Spleen (tissue), 7 donors: ENCODE data around the gene EID3.

Experiments
- POLR2A ChIP-seq, 3 donors: fragments of 450-650 bp; IDR thresholded peaks; one replicate each; pipeline ENCODE4 v1.5.1; 2017; ENCODE audit warnings: antibody characterized with exemption in 3 of 3, mild to moderate bottlenecking in 1 of 3
- TF ChIP-seq, protein P1 (sequence below), 11 experiments: fragments of 200-600 bp in 7 of 11; fragments of 450-650 bp in 4 of 11; sonication (generic) in 4 of 11; IDR thresholded peaks in 8 of 11; conservative IDR thresholded peaks in 3 of 11; 1 replicate in 7 of 11; 2 replicates in 4 of 11; pipeline versions ENCODE4 v1.4.0 to v1.8.0; 2016 to 2021; ENCODE audit warnings: antibody characterized with exemption in 11 of 11, inconsistent platforms in 4 of 11, mild to moderate bottlenecking in 1 of 11
- donor health status: DM: no; HTN: no; CAD: no; lungs with moderate emphysema.
- donor health status: DM: no; HTN: no; CAD: no.
- donor health status: DM: no; HTN: no; CAD: no.

DNA sequence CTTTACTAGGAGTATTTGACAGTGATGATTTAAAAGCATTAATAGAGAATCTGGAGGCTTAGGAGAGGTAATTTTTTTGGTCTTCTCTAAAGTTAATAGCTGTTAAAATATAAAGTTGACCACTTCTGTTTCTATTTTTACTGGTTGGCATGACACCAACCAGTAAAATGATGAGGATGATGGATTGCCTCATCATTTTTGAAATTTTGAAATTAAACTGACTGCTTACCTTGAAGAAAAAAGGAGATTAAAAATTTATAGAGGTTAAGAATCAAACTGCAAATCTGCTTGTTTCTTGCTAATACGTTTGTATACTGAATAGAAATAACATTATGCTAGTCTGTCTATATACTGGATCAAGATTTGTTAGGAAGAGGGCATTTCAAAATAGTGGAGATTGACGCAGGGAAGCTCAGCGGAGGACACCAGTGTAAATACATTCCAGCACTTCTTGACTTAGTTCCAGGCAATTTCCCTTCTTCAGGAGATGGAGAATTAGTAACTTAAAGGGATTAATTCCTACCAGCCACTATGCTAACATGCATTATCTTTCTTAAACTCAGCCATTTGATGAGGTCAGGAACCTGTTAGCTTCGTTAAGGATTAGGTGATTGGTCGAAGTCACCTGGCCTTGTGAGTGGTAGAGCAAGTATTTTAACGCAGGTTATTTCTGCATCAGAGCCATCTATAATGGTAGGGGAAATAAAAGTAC, 3.6 kb downstream of the EID3 start:
- TF ChIP-seq, protein P1, sequence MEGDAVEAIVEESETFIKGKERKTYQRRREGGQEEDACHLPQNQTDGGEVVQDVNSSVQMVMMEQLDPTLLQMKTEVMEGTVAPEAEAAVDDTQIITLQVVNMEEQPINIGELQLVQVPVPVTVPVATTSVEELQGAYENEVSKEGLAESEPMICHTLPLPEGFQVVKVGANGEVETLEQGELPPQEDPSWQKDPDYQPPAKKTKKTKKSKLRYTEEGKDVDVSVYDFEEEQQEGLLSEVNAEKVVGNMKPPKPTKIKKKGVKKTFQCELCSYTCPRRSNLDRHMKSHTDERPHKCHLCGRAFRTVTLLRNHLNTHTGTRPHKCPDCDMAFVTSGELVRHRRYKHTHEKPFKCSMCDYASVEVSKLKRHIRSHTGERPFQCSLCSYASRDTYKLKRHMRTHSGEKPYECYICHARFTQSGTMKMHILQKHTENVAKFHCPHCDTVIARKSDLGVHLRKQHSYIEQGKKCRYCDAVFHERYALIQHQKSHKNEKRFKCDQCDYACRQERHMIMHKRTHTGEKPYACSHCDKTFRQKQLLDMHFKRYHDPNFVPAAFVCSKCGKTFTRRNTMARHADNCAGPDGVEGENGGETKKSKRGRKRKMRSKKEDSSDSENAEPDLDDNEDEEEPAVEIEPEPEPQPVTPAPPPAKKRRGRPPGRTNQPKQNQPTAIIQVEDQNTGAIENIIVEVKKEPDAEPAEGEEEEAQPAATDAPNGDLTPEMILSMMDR (IDR thresholded peaks at IDR 0.05 in 8 of 11, conservative IDR thresholded peaks at IDR 0.05 in 3 of 11): no peak
- TF ChIP-seq POLR2A (IDR thresholded peaks at IDR 0.05): no peak
